Psoas muscle (tissue), 8 donors: ENCODE data around the gene UPK1B. TPM values are rescaled to one million over a fixed set of nuclear protein-coding genes. Genes with fewer than 3 reads are reported as not detected.

ENCODE experiments used
- ATAC-seq, 4 donors: fragments of 200-7000 bp; cut with Tn5 transposase; one replicate each; pipeline ENCODE4 v1.9.1; 2020; ENCODE audit warnings: moderate library complexity in 3 of 4, mild to moderate bottlenecking in 2 of 4
- DNase-seq, 2 donors: peaks; one replicate each; pipeline ENCODE4 v3.0.0-alpha.2; 2020
- H3K27ac ChIP-seq: fragments of 200-600 bp; one replicate; pipeline ENCODE4 v1.8.0; 2022
- H3K27me3 ChIP-seq, 3 donors: fragments of 200-600 bp in 1 of 3; one replicate each; pipeline versions ENCODE4 v1.6.1 to v1.8.0; 2013 to 2022; ENCODE audit warnings: low read length in 2 of 3, mild to moderate bottlenecking in 2 of 3, moderate library complexity in 1 of 3; ENCODE audit not compliant: insufficient read depth in 3 of 3
- H3K36me3 ChIP-seq, 2 donors: fragments of 200-600 bp in 1 of 2; one replicate each; pipeline versions ENCODE4 v1.6.1 to v1.8.0; 2013 to 2022; ENCODE audit warnings: low read depth in 1 of 2, mild to moderate bottlenecking in 1 of 2, moderate library complexity in 1 of 2; ENCODE audit not compliant: insufficient read depth in 1 of 2
- H3K4me1 ChIP-seq: fragments of 200-600 bp; one replicate; pipeline ENCODE4 v1.8.0; 2022
- H3K4me3 ChIP-seq: fragments of 200-600 bp; one replicate; pipeline ENCODE4 v1.8.0; 2022; ENCODE audit warnings: mild to moderate bottlenecking
- H3K9me3 ChIP-seq: fragments of 200-600 bp; one replicate; pipeline ENCODE4 v1.8.0; 2022
- CTCF ChIP-seq: fragments of 200-600 bp; IDR thresholded peaks from one replicate; pipeline ENCODE4 v1.8.0; 2022; ENCODE audit warnings: antibody characterized with exemption
- WGBS, 3 donors: extraction: QIAGEN DNeasy Blood & Tissue Kit; methylation state at CpG; one replicate each; pipeline versions ENCODE4 v1.1.6 to v1.1.7; 2013; 5-methylcytosine and 5-hydroxymethylcytosine counted together
- intact Hi-C, 2 donors: fragments of 100-400 bp; cut with DNase I; formaldehyde crosslinking; loops; one replicate each; pipeline versions ENCODE4 v1.11.0 to v1.14.2; 2022
- polyA plus RNA-seq, 3 donors: library from polyadenylated mRNA; stranded (reverse); fragments of 200-250 nt; gene quantifications; one replicate each; pipeline ENCODE4 v1.2.3, GENCODE V29; 2013
- total RNA-seq, 4 donors: library from RNA; stranded (reverse); fragmentation: NEBNext Ultra II Directional in 2 of 4; extraction: Animal tissue kit (Norgen Biotek cat#: 25700) in 2 of 4; gene quantifications; one replicate each; pipeline versions ENCODE4 v1.2.1 to v1.2.4, GENCODE V29; 2021 to 2023
- donor health status: healthy with polysubstance abuse.
- donor health status: DM: no; HTN: no; CAD: no; lungs with moderate emphysema.
- donor health status: Bipolar disorder and iron deficiency.
- donor health status: healthy.
- donor health status: DM: yes; HTN: yes; CAD: no.
- donor health status: DM: no; HTN: no; CAD: no.
- donor health status: DM: no; HTN: no; CAD: no.
- donor health status: DM: yes; HTN: yes; CAD: no.

Gene UPK1B
- total and polyA plus RNA-seq, 7 donors: 0.03 to 0.06 (median 0.05) TPM; not detected in 4

GRCh38 chr3:119234610-119235009 lies 61.2 kb downstream of the UPK1B start:
- H3K36me3 ChIP-seq: peaks cover 0 to 49% of the 10 kb centered on the region in 2 donors
- 81 to 91% (median 82%) methylated on average over 1 of the region's 1 CpG for WGBS, 3 donors
- no peak for TF ChIP-seq CTCF
- no peaks in the 10 kb centered on the region for H3K9me3 ChIP-seq
- ATAC-seq (no peak), DNase-seq (no peak)
- no peaks in the 10 kb centered on the region for H3K27me3 ChIP-seq
- intact Hi-C loops: loop anchor here in 1 of 2 donors (10.0 kb wide), 1 partner anchor 350 kb away; no protein-coding TSS in a partner anchor
- peaks cover 6% of the 10 kb centered on the region for H3K4me1 ChIP-seq
- no peak overlapping the region for H3K27ac ChIP-seq
- H3K4me3 ChIP-seq: no peak overlapping the region

- 85 to 93% (median 93%) methylated on average over 1 of the region's 1 CpG for WGBS, 3 donors
- Histone ChIP-seq H3K9me3 (no peaks in the 10 kb centered on the region), H3K27ac (no peak overlapping the region), H3K4me3 (no peak overlapping the region), H3K4me1 (peaks cover 6% of the 10 kb centered on the region), H3K27me3 (no peaks in the 10 kb centered on the region), H3K36me3 (peaks cover 0 to 44% of the 10 kb centered on the region in 2 donors)
- no peak for ATAC-seq
- TF ChIP-seq CTCF: no peak
- intact Hi-C loops: loop anchor here in 1 of 2 donors (10.0 kb wide), 1 partner anchor 350 kb away; no protein-coding TSS in a partner anchor
- DNase-seq: no peak
Measured at GRCh38 chr3:119235151-119235550, 61.8 kb downstream of the UPK1B start.

- Histone ChIP-seq H3K27me3 (no peaks in the 10 kb centered on the region), H3K4me3 (no peak overlapping the region), H3K9me3 (no peaks in the 10 kb centered on the region), H3K4me1 (peaks cover 10% of the 10 kb centered on the region), H3K36me3 (peaks cover 0 to 37% of the 10 kb centered on the region in 2 donors), H3K27ac (no peak overlapping the region)
- no peak for ATAC-seq
- no peak for TF ChIP-seq CTCF
- 63 to 96% (median 78%) methylated on average over 7 of the region's 7 CpGs for WGBS, 3 donors
- no peak for DNase-seq
- intact Hi-C loops: loop anchor here in 1 of 2 donors (10.0 kb wide), 1 partner anchor 352 kb away; no protein-coding TSS in a partner anchor
Measured at GRCh38 chr3:119236756-119237155, 63.4 kb downstream of the UPK1B start.

GRCh38 chr3:119237299-119237698 lies 63.9 kb downstream of the UPK1B start:
- H3K36me3 ChIP-seq: peaks cover 0 to 37% of the 10 kb centered on the region in 2 donors
- H3K9me3 ChIP-seq: no peaks in the 10 kb centered on the region
- no peak for ATAC-seq
- TF ChIP-seq CTCF: no peak
- H3K4me1 ChIP-seq: peaks cover 10% of the 10 kb centered on the region
- DNase-seq: no peak
- intact Hi-C loops: loop anchor here in 1 of 2 donors (10.0 kb wide), 1 partner anchor 352 kb away; no protein-coding TSS in a partner anchor
- no peak overlapping the region for H3K27ac ChIP-seq
- no peak overlapping the region for H3K4me3 ChIP-seq
- no peaks in the 10 kb centered on the region for H3K27me3 ChIP-seq

- Histone ChIP-seq H3K36me3 (peaks cover 0 to 31% of the 10 kb centered on the region in 2 donors), H3K27ac (no peak overlapping the region), H3K9me3 (no peaks in the 10 kb centered on the region), H3K27me3 (no peaks in the 10 kb centered on the region), H3K4me3 (no peak overlapping the region), H3K4me1 (peaks cover 10% of the 10 kb centered on the region)
- DNase-seq: no peak
- ATAC-seq: no peak
- intact Hi-C loops: loop anchor here in 1 of 2 donors (10.0 kb wide), 1 partner anchor 354 kb away; no protein-coding TSS in a partner anchor
- TF ChIP-seq CTCF: no peak
- WGBS, 3 donors: 83 to 91% (median 85%) methylated on average over 4 of the region's 4 CpGs
Measured at GRCh38 chr3:119238363-119238762, 65.0 kb downstream of the UPK1B start.
